Measurements from ENCODE around the gene EGLN3.
"Not testable (repeated sequence)": the region's sequence is repeated elsewhere in the genome, so short reads cannot be mapped to it uniquely, and the experiment has no call there.

The EGLN3 gene

DNA sequence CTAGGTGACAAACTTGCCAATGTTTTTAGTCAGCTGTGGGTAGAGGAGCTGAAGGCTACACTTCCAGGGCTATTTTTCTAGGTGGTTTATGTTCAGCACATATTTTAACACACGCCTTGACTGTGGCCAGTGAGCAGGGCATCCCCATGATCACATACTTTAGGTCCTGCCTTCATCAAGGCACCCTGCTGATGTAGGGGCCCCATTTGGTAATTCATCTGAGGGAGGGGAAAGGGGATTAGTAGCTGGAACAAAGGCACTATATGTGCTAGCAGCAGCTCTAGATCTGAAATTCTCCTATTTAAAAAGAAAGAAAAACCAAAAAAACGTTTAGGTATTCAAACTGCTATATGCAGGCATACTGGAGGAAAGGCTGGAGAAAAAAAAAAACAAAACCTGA, 14.5 kb downstream of the EGLN3 start:
- DNase-seq (ENCODE audit: low read depth in 2 of 2), result no peak

- no peak for DNase-seq (ENCODE audit: low read depth in 2 of 2)
Measured at GRCh38 chr14:33934938-33935337, 15.9 kb downstream of the EGLN3 start.

DNA sequence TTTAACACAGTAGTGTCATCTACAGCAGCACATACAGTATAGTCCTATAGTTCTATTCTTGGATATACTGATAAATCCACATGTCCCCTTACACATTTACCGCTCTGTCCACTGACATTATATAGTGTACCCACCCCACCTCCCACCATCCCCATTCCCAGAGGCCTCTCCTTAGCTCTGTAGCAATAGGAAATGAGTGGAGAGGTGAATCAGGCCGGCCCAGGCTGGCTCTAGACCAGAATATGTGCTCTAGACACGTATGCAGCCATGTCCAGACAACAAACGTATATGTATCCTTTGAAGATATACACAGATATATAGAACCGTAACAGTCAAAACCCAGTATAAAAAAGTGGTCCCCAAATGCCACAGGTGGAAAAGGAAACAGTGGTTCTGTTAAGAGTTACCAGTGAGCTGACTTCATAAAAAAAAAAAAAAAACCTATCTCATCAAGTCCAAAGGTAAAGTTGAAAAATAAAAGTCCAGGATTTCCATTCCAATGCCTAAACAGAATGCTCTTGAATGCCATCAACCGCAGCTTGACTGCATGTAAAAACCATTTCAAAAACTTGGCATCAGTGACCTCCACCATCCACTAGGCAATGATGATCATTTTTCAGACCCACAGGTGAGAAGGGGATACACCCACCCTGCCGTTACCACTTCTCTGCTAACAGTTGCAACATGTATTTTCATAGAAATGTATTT, 16.7 kb downstream of the EGLN3 start:
- DNase-seq (ENCODE audit: low read depth in 2 of 2), result no peak

- no peak for DNase-seq (ENCODE audit: low read depth in 2 of 2)
Measured at GRCh38 chr14:33933386-33933933, 17.4 kb downstream of the EGLN3 start.

DNA sequence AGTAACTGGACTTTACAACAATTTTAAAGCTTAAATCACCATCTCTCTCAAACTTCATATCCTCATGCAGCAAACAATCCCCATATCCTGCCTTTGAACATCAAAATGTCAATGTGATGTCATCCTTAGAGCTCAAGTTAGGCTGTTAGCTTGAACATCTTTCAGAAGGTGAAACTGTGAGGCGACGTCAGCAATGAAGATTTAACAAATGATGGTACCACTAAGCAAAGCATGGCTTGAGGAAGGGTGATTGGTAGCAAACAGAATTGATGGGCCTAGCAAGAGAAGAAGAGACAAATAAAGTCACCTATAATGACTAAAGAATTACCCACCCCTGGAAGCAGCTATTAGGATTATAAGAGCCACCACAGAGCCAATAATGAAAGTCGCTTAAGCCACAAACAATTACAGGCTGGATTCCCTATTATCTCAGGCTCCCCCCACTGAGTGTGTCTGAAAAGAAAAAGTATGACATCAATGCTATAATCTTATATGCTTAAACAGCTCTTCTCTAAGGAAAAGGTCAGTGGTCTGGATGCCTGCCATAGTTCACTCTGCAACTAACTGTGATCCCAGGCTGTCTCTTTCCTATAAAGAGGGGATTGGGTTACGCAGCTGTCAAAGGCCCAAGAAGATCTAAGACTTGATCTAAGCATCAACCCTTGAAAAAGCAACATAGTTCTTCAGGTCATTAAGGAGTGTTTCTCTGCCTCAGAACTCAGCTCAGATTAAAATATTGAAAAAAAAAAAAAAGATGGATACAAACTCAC, 18.1 kb downstream of the EGLN3 start:
- no peak for DNase-seq (ENCODE audit: low read depth in 2 of 2)

DNA sequence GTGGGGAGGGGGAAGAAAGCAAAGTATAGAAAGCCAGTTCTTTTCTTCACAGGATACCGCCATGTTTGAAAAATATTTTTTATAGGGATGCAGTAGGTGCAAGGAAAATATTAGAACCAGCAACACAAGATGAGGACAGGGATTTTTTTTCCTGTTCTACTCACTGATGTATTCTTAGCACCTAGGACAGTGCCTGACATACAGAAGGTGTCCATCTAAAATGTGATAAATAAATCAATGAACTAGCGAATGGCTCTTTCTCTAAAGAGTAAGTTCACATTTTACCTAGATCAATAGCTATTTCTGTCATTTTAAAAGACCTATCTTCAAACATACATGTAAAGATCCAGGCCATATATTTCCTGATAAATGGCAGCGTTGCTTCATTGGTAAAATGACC, 18.8 kb downstream of the EGLN3 start:
- no peak for DNase-seq (ENCODE audit: low read depth in 2 of 2)

DNA sequence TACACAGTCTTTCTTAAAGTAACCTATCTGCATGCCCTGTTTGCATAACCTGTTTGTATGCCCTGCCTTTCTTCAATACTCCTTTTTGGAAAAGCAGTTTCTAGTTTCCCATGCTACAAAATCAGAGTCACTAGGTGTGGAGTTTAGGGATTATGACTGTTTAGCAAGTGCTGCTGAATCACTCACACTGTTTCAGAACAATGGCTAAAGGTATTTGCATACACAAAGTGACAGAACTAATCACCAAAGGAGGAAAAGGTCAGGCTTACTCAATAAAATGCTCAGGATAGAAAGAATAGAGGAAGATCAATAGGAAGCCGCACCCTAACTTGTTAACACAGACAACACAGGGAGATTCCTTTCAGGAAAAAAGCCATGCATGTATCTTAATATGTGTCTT, 19.4 kb downstream of the EGLN3 start:
- no peak for DNase-seq (ENCODE audit: low read depth in 2 of 2)

DNA sequence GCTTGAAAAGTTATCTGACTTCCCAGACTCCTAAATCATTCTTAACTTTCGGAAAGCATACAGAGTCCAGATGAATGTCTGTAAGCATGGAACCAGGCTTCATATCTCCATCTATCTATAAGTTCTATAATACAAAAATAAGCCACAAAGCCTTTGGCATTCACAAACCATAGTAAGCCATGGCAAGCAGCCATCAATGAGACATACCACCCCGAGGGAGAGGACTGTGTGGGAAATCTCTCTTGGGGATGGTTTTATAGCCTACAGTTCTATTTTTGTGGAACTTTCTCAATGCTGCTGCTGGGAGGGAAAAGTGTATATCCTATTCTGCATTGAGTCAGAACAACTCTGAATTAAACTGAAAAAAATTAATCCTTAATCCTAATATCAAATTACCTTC, 20.4 kb downstream of the EGLN3 start:
- DNase-seq (ENCODE audit: low read depth in 2 of 2), result no peak

- no peak for DNase-seq (ENCODE audit: low read depth in 2 of 2)
Measured at GRCh38 chr14:33929799-33930408, 21.0 kb downstream of the EGLN3 start.

DNA sequence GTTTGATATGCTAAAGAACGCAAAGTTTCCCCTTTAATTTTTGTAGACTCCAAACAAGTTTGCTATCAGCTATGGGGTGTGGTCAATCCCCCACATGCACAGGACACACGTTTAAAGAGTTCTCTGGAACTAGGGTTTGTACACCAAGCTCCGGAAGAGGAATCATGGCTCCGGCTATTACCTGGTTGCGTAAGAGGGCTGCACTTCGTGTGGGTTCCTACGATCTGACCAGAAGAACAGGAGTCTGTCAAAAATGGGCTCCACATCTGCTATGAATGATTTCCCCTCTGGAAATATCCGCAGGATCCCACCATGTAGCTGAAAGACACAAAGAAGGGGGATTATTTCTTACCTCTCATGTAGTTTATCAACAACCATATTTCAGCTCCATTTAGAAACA, 22.0 kb downstream of the EGLN3 start:
- no peak for DNase-seq (ENCODE audit: low read depth in 2 of 2)

- no peak for DNase-seq (ENCODE audit: low read depth in 2 of 2)
Measured at GRCh38 chr14:33927944-33928343, 22.9 kb downstream of the EGLN3 start.

GRCh38 chr14:33926967-33927366, 23.9 kb downstream of the EGLN3 start:
- not testable (repeated sequence) for DNase-seq (ENCODE audit: low read depth in 2 of 2)

DNA sequence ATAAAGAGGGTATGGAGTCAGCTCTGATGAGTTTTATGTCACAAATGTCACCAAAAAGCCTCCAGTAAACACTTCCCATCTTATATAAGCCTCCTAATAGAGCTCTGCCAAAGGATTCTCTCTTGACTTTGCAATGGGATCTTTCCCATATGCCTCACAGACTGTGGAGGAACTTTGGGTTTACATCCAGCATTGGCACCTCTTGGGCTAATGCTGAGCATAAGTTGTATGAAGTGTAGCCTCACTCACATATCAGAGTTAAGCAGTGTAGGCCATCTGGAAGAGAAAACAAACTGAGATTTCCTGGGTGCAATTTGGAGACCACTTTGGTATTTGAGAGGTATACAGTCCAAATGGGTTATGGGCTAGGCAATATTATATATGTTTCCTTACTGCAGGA, 24.9 kb downstream of the EGLN3 start:
- DNase-seq (ENCODE audit: low read depth in 2 of 2), result no peak

DNA sequence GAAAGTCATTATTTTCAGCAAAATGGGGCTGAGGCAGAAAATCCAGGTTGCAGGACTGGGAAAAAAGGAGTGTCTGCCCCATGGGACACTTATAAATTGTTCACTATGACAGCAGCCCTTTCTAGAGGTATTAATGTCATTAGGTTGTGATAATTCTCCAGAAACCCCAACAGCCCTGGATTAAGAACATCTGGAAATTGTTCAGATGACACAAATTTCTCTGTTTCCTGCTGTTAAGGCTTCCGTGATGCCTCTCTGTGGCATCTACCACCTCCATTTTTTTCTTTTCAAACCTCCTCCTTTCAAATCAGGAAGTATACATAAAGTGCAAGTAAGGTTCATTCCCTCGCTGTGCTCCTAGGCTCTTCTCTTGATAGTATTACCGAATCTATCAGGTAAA, 25.6 kb downstream of the EGLN3 start:
- no peak for DNase-seq (ENCODE audit: low read depth in 2 of 2)

GRCh38 chr14:33924566-33925100, 26.2 kb downstream of the EGLN3 start:
- DNase-seq (ENCODE audit: low read depth in 2 of 2), result no peak

- DNase-seq (ENCODE audit: low read depth in 2 of 2), result no peak
Measured at GRCh38 chr14:33922125-33922524, 28.7 kb downstream of the EGLN3 start.

- no peak for DNase-seq (ENCODE audit: low read depth in 2 of 2)
Measured at GRCh38 chr14:33918256-33918655, 32.6 kb downstream of the EGLN3 start.

DNA sequence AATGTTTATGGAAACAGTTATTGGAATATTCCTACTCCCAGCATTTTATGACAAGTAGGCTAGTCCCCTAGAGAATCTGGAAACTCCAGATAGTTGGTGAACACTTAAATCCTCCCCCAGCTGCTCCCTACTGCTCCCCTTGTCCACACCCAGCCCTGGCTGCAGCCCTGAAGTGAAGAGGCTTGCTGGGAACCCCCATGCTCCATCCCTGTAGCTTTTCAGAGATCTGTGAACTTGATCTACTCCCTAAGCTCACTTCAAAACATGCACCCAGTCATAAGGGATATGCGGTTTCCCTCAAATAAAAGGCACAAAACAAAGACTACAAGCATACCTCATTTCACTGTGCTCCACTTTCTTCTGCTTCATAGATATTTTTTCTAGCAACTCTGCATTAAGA, 33.2 kb downstream of the EGLN3 start:
- DNase-seq (ENCODE audit: low read depth in 2 of 2), result no peak

- no peak for DNase-seq (ENCODE audit: low read depth in 2 of 2)
Measured at GRCh38 chr14:33916663-33917565, 34.0 kb downstream of the EGLN3 start.

GRCh38 chr14:33915682-33916081, 35.2 kb downstream of the EGLN3 start:
- DNase-seq (ENCODE audit: low read depth in 2 of 2), result no peak

Measured in fibroblast of skin of left biceps (primary cell).